WI38 (cell line): ENCODE measurements around the gene ETFB.

Experiments used
- H3K4me3 ChIP-seq: 2 replicates; pipeline ENCODE4 v1.5.1; 2011; ENCODE audit warnings: low read depth, mild to moderate bottlenecking, control low read depth, low read length
- TF ChIP-seq, protein P1 (sequence below): IDR thresholded peaks from 2 replicates; pipeline ENCODE4 v1.5.1; 2012; ENCODE audit warnings: low read depth, mild to moderate bottlenecking, control low read depth, low read length

Gene ETFB

DNA sequence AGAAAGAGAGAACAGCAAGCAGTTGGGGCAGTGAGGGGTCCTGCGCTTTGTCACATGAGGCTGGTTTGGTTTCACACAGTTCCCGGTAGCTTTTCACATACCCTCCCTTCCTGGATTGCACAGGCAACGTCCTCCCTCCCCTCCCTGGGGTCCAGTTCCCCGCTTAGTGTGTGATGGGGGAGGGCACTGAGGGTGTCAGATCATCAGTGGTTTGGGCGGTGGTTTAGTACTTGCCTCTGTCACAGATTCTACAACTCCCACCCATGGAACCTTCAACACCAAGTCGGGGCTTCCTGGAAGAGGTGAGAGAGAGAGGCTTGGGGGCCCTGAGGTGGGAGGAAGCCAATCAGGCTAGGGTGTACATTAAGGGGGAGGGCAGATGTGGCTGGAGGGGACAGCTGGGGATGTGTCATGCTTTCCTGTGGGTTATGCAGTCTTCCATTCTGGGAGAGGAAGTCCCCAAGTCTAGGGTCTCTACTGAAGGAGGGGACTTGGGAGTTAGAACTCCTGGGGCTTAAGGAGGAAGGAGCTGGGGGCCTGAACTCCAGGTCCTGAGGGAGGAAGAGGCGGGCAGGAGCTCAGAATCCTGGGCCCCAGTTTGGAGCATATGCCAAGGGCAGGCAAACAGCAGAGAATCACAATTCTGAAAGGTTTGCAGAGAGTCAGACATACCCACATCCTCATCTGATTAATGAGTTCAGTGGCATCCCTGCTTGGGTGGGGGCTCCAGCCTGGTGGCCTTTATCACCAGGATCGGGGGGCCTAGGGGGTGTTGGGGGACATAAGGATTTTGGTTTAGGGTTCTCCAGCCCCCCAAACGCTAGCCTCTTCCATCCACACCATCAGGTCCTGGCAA, 6.7 kb upstream of the ETFB start, which contains the start of gene NKG7:
NKG7 (minus strand) TSS at position 6 of the 856 bp plus-strand sequence. CDS start 119 bp downstream, outside the sequence.
- TF ChIP-seq, protein P1, sequence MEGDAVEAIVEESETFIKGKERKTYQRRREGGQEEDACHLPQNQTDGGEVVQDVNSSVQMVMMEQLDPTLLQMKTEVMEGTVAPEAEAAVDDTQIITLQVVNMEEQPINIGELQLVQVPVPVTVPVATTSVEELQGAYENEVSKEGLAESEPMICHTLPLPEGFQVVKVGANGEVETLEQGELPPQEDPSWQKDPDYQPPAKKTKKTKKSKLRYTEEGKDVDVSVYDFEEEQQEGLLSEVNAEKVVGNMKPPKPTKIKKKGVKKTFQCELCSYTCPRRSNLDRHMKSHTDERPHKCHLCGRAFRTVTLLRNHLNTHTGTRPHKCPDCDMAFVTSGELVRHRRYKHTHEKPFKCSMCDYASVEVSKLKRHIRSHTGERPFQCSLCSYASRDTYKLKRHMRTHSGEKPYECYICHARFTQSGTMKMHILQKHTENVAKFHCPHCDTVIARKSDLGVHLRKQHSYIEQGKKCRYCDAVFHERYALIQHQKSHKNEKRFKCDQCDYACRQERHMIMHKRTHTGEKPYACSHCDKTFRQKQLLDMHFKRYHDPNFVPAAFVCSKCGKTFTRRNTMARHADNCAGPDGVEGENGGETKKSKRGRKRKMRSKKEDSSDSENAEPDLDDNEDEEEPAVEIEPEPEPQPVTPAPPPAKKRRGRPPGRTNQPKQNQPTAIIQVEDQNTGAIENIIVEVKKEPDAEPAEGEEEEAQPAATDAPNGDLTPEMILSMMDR, result no peak
- no peak within 1 kb of the TSS for H3K4me3 ChIP-seq

DNA sequence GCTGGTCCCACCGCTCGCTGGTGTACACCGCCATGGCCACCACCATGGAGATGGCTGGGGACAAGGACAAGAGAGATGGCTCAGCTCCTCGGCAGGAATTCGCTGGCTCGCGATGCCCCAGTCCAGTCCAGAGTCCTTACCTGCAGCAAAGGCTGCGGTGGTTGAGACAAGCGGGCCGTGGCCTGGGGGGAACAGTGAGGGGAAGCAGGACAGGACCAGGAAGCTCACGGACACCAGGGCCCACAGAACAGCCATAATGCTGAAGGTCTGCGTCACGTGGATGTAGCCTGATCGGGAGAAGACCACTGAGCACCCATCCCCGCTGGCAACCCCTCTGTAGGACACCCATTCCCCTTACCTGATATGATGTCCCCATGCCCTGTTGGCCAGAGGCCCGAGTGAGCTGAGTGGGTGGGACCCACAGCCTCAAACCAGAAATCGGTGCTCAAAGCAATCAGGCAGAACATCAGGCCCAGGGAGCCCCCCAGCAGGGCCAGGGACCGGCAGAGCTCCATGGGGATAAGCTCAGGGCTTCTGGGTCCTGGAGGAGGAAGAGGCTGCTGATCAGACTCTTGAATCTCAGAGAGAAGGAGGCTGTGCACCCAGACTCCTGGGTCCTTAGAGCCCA, 5.9 kb upstream of the ETFB start:
- no peak overlapping the region for H3K4me3 ChIP-seq
- TF ChIP-seq, protein P1, result no peak

DNA sequence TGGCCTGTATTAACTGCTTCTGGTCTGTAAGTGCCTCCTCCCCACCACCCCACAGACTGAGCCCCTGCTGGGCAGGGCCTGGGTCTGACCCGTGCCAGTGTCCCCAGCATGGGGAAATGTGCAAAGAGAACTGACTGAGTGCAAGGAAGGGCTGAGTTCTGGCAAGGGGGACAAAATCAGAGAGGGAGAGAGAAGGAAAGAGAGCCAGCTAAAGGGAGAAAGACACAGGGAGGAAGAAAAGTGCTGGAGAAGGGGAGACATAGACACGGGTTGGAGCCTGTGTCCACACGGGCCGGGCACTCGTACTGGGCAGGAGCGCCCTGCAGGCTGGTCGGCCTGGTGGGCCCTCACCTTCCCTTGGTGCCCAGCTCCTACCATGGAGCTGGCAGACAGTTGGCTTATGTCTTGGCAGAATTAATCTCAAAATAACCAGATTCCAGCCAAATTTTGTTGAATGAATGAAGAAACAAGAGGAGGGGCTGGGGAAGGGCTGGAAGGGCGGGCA, 5.0 kb upstream of the ETFB start:
- H3K4me3 ChIP-seq, result no peak overlapping the region
- TF ChIP-seq, protein P1, result no peak

DNA sequence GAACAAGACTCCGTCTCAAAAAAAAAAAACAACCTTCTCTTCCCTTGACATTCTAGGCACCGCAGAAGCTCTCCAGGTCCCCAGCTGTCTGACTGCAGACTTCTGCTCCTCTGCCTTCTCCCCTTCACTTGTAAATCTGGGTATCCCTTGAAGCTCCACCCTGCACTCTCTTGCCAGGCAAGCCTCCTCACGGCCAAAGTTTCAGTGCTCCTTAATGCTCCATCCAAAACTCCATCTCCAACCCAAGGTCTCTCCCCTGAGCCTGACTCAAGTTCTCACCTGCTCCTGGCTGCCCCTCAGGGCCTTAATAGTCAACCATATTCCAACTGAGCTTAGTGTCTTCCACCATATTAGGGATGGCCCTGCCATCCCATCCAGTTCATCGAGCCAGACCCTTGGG, 4.0 kb upstream of the ETFB start:
- H3K4me3 ChIP-seq, result no peak overlapping the region
- TF ChIP-seq, protein P1, result no peak

DNA sequence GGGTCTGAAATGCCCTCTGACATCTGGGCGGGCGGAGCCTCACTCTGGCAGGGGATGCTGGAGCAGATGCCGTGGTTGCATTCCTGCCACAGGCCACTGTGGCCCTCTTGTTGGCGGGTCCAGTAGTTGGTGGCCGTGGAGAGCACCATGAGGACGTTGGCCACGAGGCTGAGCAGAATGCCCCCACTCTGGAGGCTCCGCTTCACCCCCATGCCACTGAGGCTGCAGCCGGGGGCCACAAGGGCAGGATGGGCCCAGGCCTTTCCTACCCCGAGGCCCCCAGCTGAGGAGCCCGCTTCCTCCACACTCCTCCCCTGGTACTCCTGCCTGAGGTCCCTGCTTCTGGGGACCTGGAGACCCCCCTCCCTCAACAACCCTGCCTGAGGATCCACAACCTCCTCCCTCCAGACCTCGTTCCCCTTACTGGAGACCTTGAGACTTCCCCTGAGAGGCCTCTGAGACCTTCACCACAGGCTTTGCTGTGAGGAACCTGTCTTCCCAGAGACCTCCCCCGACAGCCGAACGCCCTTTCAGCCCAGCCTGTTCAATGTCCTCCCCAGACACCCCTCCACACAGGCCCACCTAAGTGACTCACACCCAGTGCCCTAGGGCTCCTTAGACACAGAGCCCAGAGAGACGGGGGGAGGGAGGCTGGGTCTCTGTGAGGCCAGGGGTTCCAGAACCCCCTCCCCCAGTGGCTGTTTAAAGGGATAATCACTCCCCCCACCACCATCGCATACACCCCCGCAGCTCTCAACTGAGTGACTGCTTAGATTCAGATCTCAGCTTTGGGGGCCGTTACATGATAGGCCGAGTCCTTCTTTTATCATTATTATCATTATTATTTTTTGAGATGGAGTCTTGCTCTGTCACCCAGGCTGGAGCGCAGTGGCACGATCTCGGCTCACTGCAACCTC, 2.4 kb upstream of the ETFB start, which contains the start of gene CLDND2:
CLDND2 (minus strand) TSS at position 638 of the 917 bp plus-strand sequence; CDS start at position 212, 426 bp downstream.
- H3K4me3 ChIP-seq, result peak within 1 kb of the TSS; percentile 72
- TF ChIP-seq, protein P1, result no peak

DNA sequence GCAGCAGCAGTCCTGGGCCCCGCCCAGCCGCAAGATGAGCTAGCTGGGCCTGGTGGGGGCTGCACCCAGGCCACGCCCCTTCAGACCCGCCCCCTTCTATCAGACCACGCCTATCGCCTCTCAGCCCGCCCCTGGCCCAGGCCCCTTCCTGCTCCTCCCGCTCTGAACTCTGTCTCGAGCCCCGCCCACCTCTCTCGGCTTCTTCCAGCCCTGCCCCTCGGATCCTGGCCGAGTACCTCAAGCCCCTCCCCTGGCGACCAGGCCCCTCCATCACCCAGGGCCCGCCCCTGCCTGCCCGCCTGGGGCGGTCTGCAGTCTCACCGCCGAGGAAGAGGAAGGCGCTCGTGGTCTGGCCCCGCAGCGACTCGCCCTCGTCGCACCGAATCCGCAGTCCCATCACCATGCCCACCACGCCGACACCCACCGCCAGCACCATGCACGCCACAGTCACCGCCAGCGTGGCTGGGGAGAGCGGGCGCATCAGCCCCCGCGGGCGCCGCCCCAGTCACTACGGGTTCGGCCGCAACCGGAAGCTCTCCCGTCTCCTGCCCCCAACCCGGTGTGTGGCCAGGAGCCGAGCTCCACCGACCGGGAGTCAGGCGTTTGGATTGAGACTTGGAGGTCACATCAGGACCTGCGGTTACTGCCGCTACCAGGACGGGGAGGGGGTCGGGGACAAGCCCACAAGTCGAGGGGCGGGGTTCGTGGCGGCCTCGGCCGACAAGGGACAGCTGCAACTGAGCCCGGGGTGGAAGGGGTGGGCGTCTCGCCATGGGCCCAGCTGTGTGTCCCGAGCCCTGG, 1.6 kb upstream of the ETFB start:
- TF ChIP-seq, protein P1, result no peak
- H3K4me3 ChIP-seq, result peak overlapping the region; percentile 72
